HCT116 (cell line): Measurements from ENCODE around the gene TKTL2.

Experiments
- ATF3 ChIP-seq: IDR thresholded peaks from 2 replicates; pipeline ENCODE4 v1.6.1; 2012
- CEBPB ChIP-seq: IDR thresholded peaks from 2 replicates; pipeline ENCODE4 v1.6.1; 2012; ENCODE audit warnings: low read depth
- CTCF ChIP-seq, 3 experiments: fragments of 200-600 bp in 1 of 3; sonication (generic) in 1 of 3; IDR thresholded peaks in 2 of 3; conservative IDR thresholded peaks in 1 of 3; 2 replicates each; pipeline ENCODE4 v1.5.1; 2012 to 2017; ENCODE audit warnings: low read depth in 2 of 3, low read length in 2 of 3, antibody characterized with exemption in 1 of 3, borderline replicate concordance in 1 of 3, control low read depth in 1 of 3, mild to moderate bottlenecking in 1 of 3, mixed read lengths in 1 of 3, mixed run types in 1 of 3, moderate library complexity in 1 of 3; ENCODE audit not compliant: insufficient read depth in 1 of 3
- EZH2 ChIP-seq: fragments of 200-600 bp; sonication (generic); IDR thresholded peaks from 2 replicates; pipeline ENCODE4 v1.6.1; 2017; ENCODE audit warnings: antibody characterized with exemption, mixed run types
- EZH2phosphoT487 ChIP-seq: fragments of 200-600 bp; IDR thresholded peaks from 2 replicates; pipeline ENCODE4 v1.6.1; 2018; ENCODE audit warnings: antibody characterized with exemption, borderline replicate concordance
- FOSL1 ChIP-seq: IDR thresholded peaks from 2 replicates; pipeline ENCODE4 v1.6.1; 2012; ENCODE audit warnings: low read depth
- JUND ChIP-seq: IDR thresholded peaks from 2 replicates; pipeline ENCODE4 v1.6.1; 2012
- MAX ChIP-seq: IDR thresholded peaks from 2 replicates; pipeline ENCODE4 v1.6.1; 2012
- POLR2A ChIP-seq: IDR thresholded peaks from 2 replicates; pipeline ENCODE4 v1.7.0; 2011; ENCODE audit warnings: borderline replicate concordance; ENCODE audit not compliant: insufficient read depth, insufficient read length; ENCODE audit errors: extremely low read depth
- SIN3A ChIP-seq: IDR thresholded peaks from 2 replicates; pipeline ENCODE4 v1.6.1; 2012; ENCODE audit warnings: low read depth
- SP1 ChIP-seq: IDR thresholded peaks from 2 replicates; pipeline ENCODE4 v1.6.1; 2012; ENCODE audit warnings: low read depth

- TF ChIP-seq EZH2, result no peak
- TF ChIP-seq JUND, result no peak
- TF ChIP-seq CTCF (IDR thresholded peaks at IDR 0.05 in 2 of 3, conservative IDR thresholded peaks at IDR 0.05 in 1 of 3; ENCODE audit: borderline replicate concordance in 1 of 3, insufficient read depth in 1 of 3, low read depth in 2 of 3, low read length in 2 of 3), result no peak
- no peak for TF ChIP-seq ATF3
- no peak for TF ChIP-seq CEBPB
- no peak for TF ChIP-seq SIN3A
- TF ChIP-seq MAX, result no peak
- no peak for TF ChIP-seq EZH2phosphoT487
- no peak for TF ChIP-seq POLR2A
- TF ChIP-seq SP1, result no peak
- TF ChIP-seq FOSL1, result no peak
These were observed 11.0 kb downstream of the TKTL2 start for GRCh38 chr4:163462556-163462955.
